ENCODE measurements around the gene CWC22. TPM values are rescaled to one million over a fixed set of nuclear protein-coding genes. Genes with fewer than 3 reads are reported as not detected.

The CWC22 gene
- total RNA-seq, 6 donors from 2014 or later = 9.5 to 31.5 (median 17.3) TPM

DNA sequence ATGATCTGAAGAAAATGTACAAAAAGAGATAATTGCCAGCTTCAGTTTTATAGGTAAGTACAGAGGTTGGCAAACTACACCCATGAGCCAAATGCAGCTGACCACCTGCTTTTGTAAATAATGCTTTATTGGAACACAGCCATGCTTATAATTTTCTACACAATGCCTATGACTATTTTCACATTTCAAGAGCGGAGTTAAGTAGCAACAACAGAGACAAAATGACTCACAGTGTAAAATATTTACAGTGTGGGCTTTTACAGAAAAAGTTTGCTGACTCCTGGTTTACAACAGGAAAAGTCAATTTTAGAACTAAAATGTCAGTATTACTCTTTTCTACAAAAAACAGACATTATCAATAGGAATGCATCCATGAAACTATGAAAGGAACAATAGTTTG, 26.0 kb downstream of the CWC22 start:
- H3K4me3 ChIP-seq = no peak overlapping the region
- ATAC-seq (ENCODE audit: low FRiP score in 2 of 2) = no peak
- no peaks in the 10 kb centered on the region for H3K4me1 ChIP-seq
- H3K27me3 ChIP-seq = no peaks in the 10 kb centered on the region
- DNase-seq = no peak
- WGBS, 2 donors = 85 to 100% methylated on average over 1 of the region's 1 CpG
- no peak overlapping the region for H3K27ac ChIP-seq
- peaks cover 4 to 91% (median 29%) of the 10 kb centered on the region in 4 donors for H3K36me3 ChIP-seq
- H3K9me3 ChIP-seq = no peaks in the 10 kb centered on the region
- TF ChIP-seq, protein P1, sequence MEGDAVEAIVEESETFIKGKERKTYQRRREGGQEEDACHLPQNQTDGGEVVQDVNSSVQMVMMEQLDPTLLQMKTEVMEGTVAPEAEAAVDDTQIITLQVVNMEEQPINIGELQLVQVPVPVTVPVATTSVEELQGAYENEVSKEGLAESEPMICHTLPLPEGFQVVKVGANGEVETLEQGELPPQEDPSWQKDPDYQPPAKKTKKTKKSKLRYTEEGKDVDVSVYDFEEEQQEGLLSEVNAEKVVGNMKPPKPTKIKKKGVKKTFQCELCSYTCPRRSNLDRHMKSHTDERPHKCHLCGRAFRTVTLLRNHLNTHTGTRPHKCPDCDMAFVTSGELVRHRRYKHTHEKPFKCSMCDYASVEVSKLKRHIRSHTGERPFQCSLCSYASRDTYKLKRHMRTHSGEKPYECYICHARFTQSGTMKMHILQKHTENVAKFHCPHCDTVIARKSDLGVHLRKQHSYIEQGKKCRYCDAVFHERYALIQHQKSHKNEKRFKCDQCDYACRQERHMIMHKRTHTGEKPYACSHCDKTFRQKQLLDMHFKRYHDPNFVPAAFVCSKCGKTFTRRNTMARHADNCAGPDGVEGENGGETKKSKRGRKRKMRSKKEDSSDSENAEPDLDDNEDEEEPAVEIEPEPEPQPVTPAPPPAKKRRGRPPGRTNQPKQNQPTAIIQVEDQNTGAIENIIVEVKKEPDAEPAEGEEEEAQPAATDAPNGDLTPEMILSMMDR (IDR thresholded peaks at IDR 0.05) = no peak
- TF ChIP-seq POLR2AphosphoS5 (IDR thresholded peaks at IDR 0.05) (no peak), EP300 (IDR thresholded peaks at IDR 0.05) (no peak)

GRCh38 chr2:179974761-179975160, 32.3 kb downstream of the CWC22 start:
- Histone ChIP-seq H3K27me3 (no peaks in the 10 kb centered on the region), H3K9me3 (no peaks in the 10 kb centered on the region), H3K36me3 (peaks cover 0 to 79% (median 29%) of the 10 kb centered on the region in 4 donors), H3K4me3 (no peak overlapping the region), H3K4me1 (no peaks in the 10 kb centered on the region), H3K27ac (no peak overlapping the region)
- WGBS, 2 donors = 92 to 96% methylated on average over 5 of the region's 5 CpGs
- no peak for ATAC-seq (ENCODE audit: low FRiP score in 2 of 2)
- no peak for TF ChIP-seq POLR2AphosphoS5 (IDR thresholded peaks at IDR 0.05)
- TF ChIP-seq, protein P1 (IDR thresholded peaks at IDR 0.05) = no peak
- TF ChIP-seq EP300 (IDR thresholded peaks at IDR 0.05) = no peak
- TF ChIP-seq POLR2A (IDR thresholded peaks at IDR 0.05) = no peak
- no peak for DNase-seq

GRCh38 chr2:179966778-179967394, 40.2 kb downstream of the CWC22 start:
- DNase-seq = no peak
- peaks cover 3 to 84% (median 32%) of the 10 kb centered on the region in 4 donors for H3K36me3 ChIP-seq
- no peak overlapping the region for H3K4me3 ChIP-seq
- no peak overlapping the region for H3K27ac ChIP-seq
- ATAC-seq (ENCODE audit: low FRiP score in 2 of 2) = no peak
- TF ChIP-seq EP300 (IDR thresholded peaks at IDR 0.05) (no peak), POLR2A (IDR thresholded peaks at IDR 0.05) (no peak), POLR2AphosphoS5 (IDR thresholded peaks at IDR 0.05) (no peak)
- TF ChIP-seq, protein P1 (IDR thresholded peaks at IDR 0.05) = no peak
- no peaks in the 10 kb centered on the region for H3K27me3 ChIP-seq
- no peaks in the 10 kb centered on the region for H3K4me1 ChIP-seq
- 82 to 85% methylated on average over 3 of the region's 3 CpGs for WGBS, 2 donors
- H3K9me3 ChIP-seq = no peaks in the 10 kb centered on the region

GRCh38 chr2:179965291-179966258, 41.5 kb downstream of the CWC22 start:
- Histone ChIP-seq H3K4me3 (no peak overlapping the region), H3K27ac (no peak overlapping the region), H3K9me3 (no peaks in the 10 kb centered on the region), H3K4me1 (no peaks in the 10 kb centered on the region), H3K27me3 (no peaks in the 10 kb centered on the region), H3K36me3 (peaks cover 3 to 82% (median 27%) of the 10 kb centered on the region in 4 donors)
- 90 to 92% methylated on average over 7 of the region's 7 CpGs for WGBS, 2 donors
- no peak for TF ChIP-seq POLR2A (IDR thresholded peaks at IDR 0.05)
- TF ChIP-seq, protein P1 (IDR thresholded peaks at IDR 0.05) = no peak
- no peak for TF ChIP-seq EP300 (IDR thresholded peaks at IDR 0.05)
- no peak for TF ChIP-seq POLR2AphosphoS5 (IDR thresholded peaks at IDR 0.05)
- DNase-seq = no peak
- no peak for ATAC-seq (ENCODE audit: low FRiP score in 2 of 2)
